NCI-H146 treated with DMSO at 0.1 percent for 48 hours (cell line): ENCODE results near the gene DCAF5.
A peak's percentile ranks its signal among the peaks of the same experiment; 100 is the strongest.
"Not testable (repeated sequence)": the region's sequence is repeated elsewhere in the genome, so short reads cannot be mapped to it uniquely, and the experiment has no call there.

Experiments used
- DNase-seq: peaks from one replicate; lab custom pipeline; 2025; ENCODE audit not compliant: unreplicated experiment; lab: John Stamatoyannopoulos, UW

The DCAF5 gene

GRCh38 chr14:69043596-69044260 lies 109.2 kb downstream of the DCAF5 start:
- no peak for DNase-seq

GRCh38 chr14:69042787-69043444 lies 110.0 kb downstream of the DCAF5 start:
- DNase-seq, result peak; percentile 2

GRCh38 chr14:69042299-69042698 lies 110.6 kb downstream of the DCAF5 start:
- no peak for DNase-seq

- DNase-seq, result no peak
Observed at GRCh38 chr14:69041783-69042182, 111.1 kb downstream of the DCAF5 start.

- DNase-seq, result no peak
Observed at GRCh38 chr14:69040353-69040752, 112.6 kb downstream of the DCAF5 start.

- DNase-seq, result no peak
Observed at GRCh38 chr14:69039288-69039628, 113.7 kb downstream of the DCAF5 start.

- DNase-seq, result no peak
Observed at GRCh38 chr14:69038455-69039287, 114.2 kb downstream of the DCAF5 start.

- DNase-seq, result no peak
Observed at GRCh38 chr14:69037790-69038454, 115.0 kb downstream of the DCAF5 start.

GRCh38 chr14:69036757-69037506 lies 116.0 kb downstream of the DCAF5 start:
- DNase-seq, result no peak

- DNase-seq, result no peak
Observed at GRCh38 chr14:69034612-69035262, 118.2 kb downstream of the DCAF5 start.

- no peak for DNase-seq
Observed at GRCh38 chr14:69027242-69027913, 125.5 kb downstream of the DCAF5 start.

GRCh38 chr14:69023035-69023434 lies 129.9 kb downstream of the DCAF5 start:
- no peak for DNase-seq

GRCh38 chr14:69022093-69022492 lies 130.8 kb downstream of the DCAF5 start:
- DNase-seq, result not testable (repeated sequence)

GRCh38 chr14:69017706-69018105 lies 135.2 kb downstream of the DCAF5 start:
- DNase-seq, result no peak

- no peak for DNase-seq
Observed at GRCh38 chr14:69014829-69015259, 138.1 kb downstream of the DCAF5 start.

GRCh38 chr14:69013943-69014782 lies 138.8 kb downstream of the DCAF5 start:
- DNase-seq, result no peak

GRCh38 chr14:69012256-69012953 lies 140.5 kb downstream of the DCAF5 start:
- no peak for DNase-seq

- DNase-seq, result no peak
Observed at GRCh38 chr14:69010648-69011047, 142.3 kb downstream of the DCAF5 start.
